GM12878 (cell line): ENCODE results near the gene LRRC23. TPM values are rescaled to one million over a fixed set of nuclear protein-coding genes. Genes with fewer than 3 reads are reported as not detected.

Experiments used
- ATAC-seq: fragments of 200-7000 bp; cut with Tn5 transposase; 3 replicates; pipeline ENCODE4 v1.9.1; 2020; ENCODE audit warnings: mild to moderate bottlenecking, moderate library complexity
- BruUV-seq: library from RNA; stranded (reverse); fragments of 400-500 nt; replicated peaks from 2 replicates; lab custom pipeline; 2021; lab: Mats Ljungman, UMichigan
- CTCF ChIA-PET: fragments of 300-600 bp; sonication (Branson Sonifier 250); formaldehyde crosslinking; extraction: SDS; loops from one replicate; lab custom pipeline; 2021; ENCODE audit warnings: inconsistent platforms; lab: Yijun Ruan, JAX
- POLR2A ChIA-PET: fragments of 350-600 bp; formaldehyde crosslinking; extraction: SDS; loops from one replicate; lab custom pipeline; 2021; ENCODE audit warnings: inconsistent platforms; lab: Charles Lee
- RAD21 ChIA-PET: fragments of 300-600 bp; sonication (Branson Sonifier 250); formaldehyde crosslinking; loops from one replicate; lab custom pipeline; 2023; ENCODE audit warnings: antibody characterized with exemption; ENCODE audit not compliant: unreplicated experiment; lab: Charles Lee
- SMC1A ChIA-PET: fragments of 300-600 bp; sonication (Branson Sonifier 250); formaldehyde crosslinking; loops from one replicate; lab custom pipeline; 2023; ENCODE audit not compliant: unreplicated experiment, uncharacterized antibody; lab: Charles Lee
- DNase-seq: peaks from one replicate; pipeline ENCODE4 v3.0.0-alpha.2; 2011; ENCODE audit warnings: low read depth, low spot score
- FAIRE-seq: peaks from 3 replicates; lab custom pipeline; 2011; peaks lifted over from hg19 to GRCh38; lab: Jason Lieb, UNC
- H2AFZ ChIP-seq: 2 replicates; pipeline ENCODE4 v1.6.0; 2011; ENCODE audit warnings: low read depth, low read length, control low read depth; ENCODE audit not compliant: control insufficient read depth
- H3K27ac ChIP-seq: 2 replicates; pipeline ENCODE4 v1.5.1; 2011; ENCODE audit warnings: control low read depth; ENCODE audit not compliant: control insufficient read depth, insufficient read depth
- H3K27me3 ChIP-seq, 2 experiments: replicated peaks in 1 of 2; 2 replicates each; pipeline versions ENCODE4 v1.6.0 to v1.6.1; 2011; ENCODE audit warnings: low read length in 1 of 2; ENCODE audit not compliant: control insufficient read depth in 2 of 2, insufficient read depth in 2 of 2
- H3K36me3 ChIP-seq, 2 experiments: 2 replicates each; pipeline ENCODE4 v1.5.1; 2011; ENCODE audit warnings: low read length in 1 of 2; ENCODE audit not compliant: control insufficient read depth in 2 of 2, insufficient read depth in 2 of 2
- H3K4me1 ChIP-seq: 2 replicates; pipeline ENCODE4 v1.6.1; 2011; ENCODE audit warnings: mild to moderate bottlenecking, low read length, moderate library complexity, mixed read lengths; ENCODE audit not compliant: control insufficient read depth, insufficient read depth
- H3K4me2 ChIP-seq: 2 replicates; pipeline ENCODE4 v1.6.0; 2011; ENCODE audit warnings: control low read depth; ENCODE audit not compliant: control insufficient read depth, insufficient read depth
- H3K4me3 ChIP-seq: fragments of 200-600 bp; sonication (generic); 2 replicates; pipeline ENCODE4 v1.5.1; 2016
- H3K79me2 ChIP-seq: 2 replicates; pipeline ENCODE4 v1.6.0; 2011; ENCODE audit warnings: low read length; ENCODE audit not compliant: control insufficient read depth, insufficient read depth
- H3K9ac ChIP-seq: 2 replicates; pipeline ENCODE4 v1.8.0; 2011; ENCODE audit warnings: low read length, control low read depth, mixed read lengths; ENCODE audit not compliant: control insufficient read depth, insufficient read depth
- H3K9me3 ChIP-seq: replicated peaks from 3 replicates; pipeline ENCODE4 v1.5.1; 2011; ENCODE audit warnings: mild to moderate bottlenecking, low read length; ENCODE audit not compliant: control insufficient read depth, insufficient read depth
- H4K20me1 ChIP-seq: 2 replicates; pipeline ENCODE4 v1.6.0; 2011; ENCODE audit not compliant: control insufficient read depth, insufficient read depth
- POLR2A ChIP-seq: IDR thresholded peaks from 2 replicates; pipeline ENCODE4 v1.6.1; 2011; ENCODE audit warnings: low read depth, mild to moderate bottlenecking, low read length
- PRDM15 ChIP-seq: fragments of 450-650 bp; formaldehyde crosslinking; IDR thresholded peaks from 2 replicates; pipeline ENCODE4 v1.4.0; 2020; ENCODE audit warnings: mild to moderate bottlenecking, moderate library complexity
- SP1 ChIP-seq: IDR thresholded peaks from one replicate; pipeline ENCODE4 v1.6.1; 2011; ENCODE audit warnings: low read depth, low read length
- WGBS: methylation state at CpG from one replicate; pipeline ENCODE4 v1.1.6; 2016; ENCODE audit warnings: low lambda C conversion rate; ENCODE audit not compliant: insufficient replicate concordance, insufficient coverage; ENCODE audit errors: missing lambda C conversion rate; 5-methylcytosine and 5-hydroxymethylcytosine counted together
- in situ Hi-C: fragments of 300-500 bp; cut with MboI; formaldehyde crosslinking; loops from 9 replicates; pipeline ENCODE4 v1.14.3; 2018; ENCODE audit warnings: mixed read lengths
- intact Hi-C: fragments of 100-400 bp; cut with micrococcal nuclease; formaldehyde crosslinking; loops from one replicate; pipeline ENCODE4 v1.14.2; 2022; ENCODE audit not compliant: unreplicated experiment
- polyA plus RNA-seq, 11 experiments: library from polyadenylated mRNA; depleted of rRNA in 4 of 11; unstranded in 6 of 11; stranded (reverse) in 5 of 11; fragments of >200 nt; fragmentation: Nextera tagmentation in 4 of 11; fragmentation: Illumina TruSeq in 1 of 11; extraction: Ambion mirVana in 4 of 11; extraction: Trizol in 1 of 11; gene quantifications; 1 replicate in 1 of 11; 2 replicates in 10 of 11; pipeline versions ENCODE4 v1.2.1 to v1.2.3, GENCODE V29; 2011 to 2016; ENCODE audit warnings: inconsistent platforms in 2 of 11, missing spikeins in 2 of 11, low read depth in 1 of 11
- total RNA-seq, 4 experiments: library from RNA; depleted of rRNA in 3 of 4; stranded (reverse); fragments of >200 nt in 3 of 4; fragmentation: Illumina TruSeq in 1 of 4; extraction: Trizol in 1 of 4; gene quantifications; 2 replicates each; pipeline versions ENCODE4 v1.2.1 to v1.2.3, GENCODE V29; 2013 to 2021

The LRRC23 gene
- total and polyA plus RNA-seq, 10 of the 15 experiments (the other 5 are each of a cell fraction or from before 2014, with no cell fraction given) = 1.4 to 6.9 (median 3.4) TPM

- ChIA-PET SMC1A (interaction anchor here (1.0 to 3.9 kb wide), 11 partner anchors 9 to 74 kb away, joined by 3 to 29 read pairs (median 5); partner anchors contain the start of genes C12orf57 and RNU7-1), POLR2A (interaction anchor here (0.5 to 4.8 kb wide), 17 partner anchors 11 to 464 kb away, joined by 3 to 28 read pairs (median 4); partner anchors contain the start of genes C12orf57, C1RL, ENO2 and LRRC23), RAD21 (interaction anchor here (0.9 to 4.6 kb wide), 12 partner anchors 11 to 186 kb away, joined by 3 to 45 read pairs (median 6); partner anchors contain the start of genes C12orf57, C1RL, LPCAT3 and RNU7-1), CTCF (interaction anchor here (0.5 to 6.2 kb wide), 21 partner anchors 8 to 185 kb away, joined by 3 to 111 read pairs (median 11); partner anchors contain the start of genes C12orf57, C1RL, ENO2 and LPCAT3)
- no peak overlapping the region for H2AFZ ChIP-seq
- no peak for ATAC-seq
- peak; percentile 24 for TF ChIP-seq SP1
- TF ChIP-seq POLR2A = peak; percentile 42; the same call in 1 of the 2 replicates
- TF ChIP-seq PRDM15 = no peak
- H3K9me3 ChIP-seq = no peaks in the 10 kb centered on the region
- H3K27me3 ChIP-seq = no peaks in the 10 kb centered on the region
- peaks cover 35% of the 10 kb centered on the region for H3K79me2 ChIP-seq
- 84% methylated on average over 8 of the region's 8 CpGs for WGBS
- no peak overlapping the region for H3K4me2 ChIP-seq
- H3K36me3 ChIP-seq = peaks cover 0 to 8% of the 10 kb centered on the region in 2 experiments; a peak in 2 of 4 replicates
- H3K4me1 ChIP-seq = peaks cover 52% of the 10 kb centered on the region
- no peak for DNase-seq
- BruUV-seq = no TSS peak
- no peaks in the 10 kb centered on the region for H4K20me1 ChIP-seq
- no peak overlapping the region for H3K9ac ChIP-seq
- no peak overlapping the region for H3K27ac ChIP-seq
- in situ Hi-C loops = no loop called here
- H3K4me3 ChIP-seq = no peak overlapping the region
- no peak for FAIRE-seq
- intact Hi-C loops = loop anchor here (2.0 kb wide), 2 partner anchors 13 to 57 kb away; no protein-coding TSS in a partner anchor
Measured at GRCh38 chr12:6925540-6926279, 21.1 kb downstream of the LRRC23 start.
